ENCODE data around the gene PLEKHG4. TPM values are rescaled to one million over a fixed set of nuclear protein-coding genes. Genes with fewer than 3 reads are reported as not detected.

Gene PLEKHG4
- total RNA-seq, 1 experiment from 2014 or later, result 38.5 TPM

DNA sequence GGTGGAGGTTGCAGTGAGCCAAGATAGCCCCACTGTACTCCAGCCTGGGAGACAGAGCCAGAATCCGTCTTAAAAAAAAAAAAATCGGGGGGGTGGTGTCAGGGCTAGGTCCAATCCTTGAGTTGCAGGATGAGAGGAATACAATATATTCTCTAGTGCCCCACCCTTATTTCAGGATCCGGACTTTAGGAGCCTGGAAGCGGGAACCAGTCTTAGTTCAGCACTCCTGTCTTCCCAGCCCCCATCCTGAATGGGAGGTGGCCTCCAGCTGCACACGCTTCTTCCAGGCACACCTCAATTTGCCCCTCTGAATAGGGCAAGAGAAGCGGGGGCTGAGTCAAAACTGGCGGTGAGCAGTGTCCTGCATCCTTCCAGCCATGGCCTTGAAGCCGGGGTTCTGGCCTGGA is 33.7 kb upstream of the PLEKHG4 start (continued):
- TF ChIP-seq, protein P1, sequence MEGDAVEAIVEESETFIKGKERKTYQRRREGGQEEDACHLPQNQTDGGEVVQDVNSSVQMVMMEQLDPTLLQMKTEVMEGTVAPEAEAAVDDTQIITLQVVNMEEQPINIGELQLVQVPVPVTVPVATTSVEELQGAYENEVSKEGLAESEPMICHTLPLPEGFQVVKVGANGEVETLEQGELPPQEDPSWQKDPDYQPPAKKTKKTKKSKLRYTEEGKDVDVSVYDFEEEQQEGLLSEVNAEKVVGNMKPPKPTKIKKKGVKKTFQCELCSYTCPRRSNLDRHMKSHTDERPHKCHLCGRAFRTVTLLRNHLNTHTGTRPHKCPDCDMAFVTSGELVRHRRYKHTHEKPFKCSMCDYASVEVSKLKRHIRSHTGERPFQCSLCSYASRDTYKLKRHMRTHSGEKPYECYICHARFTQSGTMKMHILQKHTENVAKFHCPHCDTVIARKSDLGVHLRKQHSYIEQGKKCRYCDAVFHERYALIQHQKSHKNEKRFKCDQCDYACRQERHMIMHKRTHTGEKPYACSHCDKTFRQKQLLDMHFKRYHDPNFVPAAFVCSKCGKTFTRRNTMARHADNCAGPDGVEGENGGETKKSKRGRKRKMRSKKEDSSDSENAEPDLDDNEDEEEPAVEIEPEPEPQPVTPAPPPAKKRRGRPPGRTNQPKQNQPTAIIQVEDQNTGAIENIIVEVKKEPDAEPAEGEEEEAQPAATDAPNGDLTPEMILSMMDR (IDR thresholded peaks at IDR 0.05 in 2 of 3, conservative IDR thresholded peaks at IDR 0.05 in 1 of 3; ENCODE audit: borderline replicate concordance in 1 of 3, insufficient read depth in 1 of 3, low read depth in 2 of 3, low read length in 2 of 3), result no peak
- TF ChIP-seq SP1 (IDR thresholded peaks at IDR 0.05; ENCODE audit: low read depth) (no peak), ELF1 (IDR thresholded peaks at IDR 0.05; ENCODE audit: borderline replicate concordance, low read depth) (no peak), SRF (IDR thresholded peaks at IDR 0.05; ENCODE audit: low read depth) (no peak)

DNA sequence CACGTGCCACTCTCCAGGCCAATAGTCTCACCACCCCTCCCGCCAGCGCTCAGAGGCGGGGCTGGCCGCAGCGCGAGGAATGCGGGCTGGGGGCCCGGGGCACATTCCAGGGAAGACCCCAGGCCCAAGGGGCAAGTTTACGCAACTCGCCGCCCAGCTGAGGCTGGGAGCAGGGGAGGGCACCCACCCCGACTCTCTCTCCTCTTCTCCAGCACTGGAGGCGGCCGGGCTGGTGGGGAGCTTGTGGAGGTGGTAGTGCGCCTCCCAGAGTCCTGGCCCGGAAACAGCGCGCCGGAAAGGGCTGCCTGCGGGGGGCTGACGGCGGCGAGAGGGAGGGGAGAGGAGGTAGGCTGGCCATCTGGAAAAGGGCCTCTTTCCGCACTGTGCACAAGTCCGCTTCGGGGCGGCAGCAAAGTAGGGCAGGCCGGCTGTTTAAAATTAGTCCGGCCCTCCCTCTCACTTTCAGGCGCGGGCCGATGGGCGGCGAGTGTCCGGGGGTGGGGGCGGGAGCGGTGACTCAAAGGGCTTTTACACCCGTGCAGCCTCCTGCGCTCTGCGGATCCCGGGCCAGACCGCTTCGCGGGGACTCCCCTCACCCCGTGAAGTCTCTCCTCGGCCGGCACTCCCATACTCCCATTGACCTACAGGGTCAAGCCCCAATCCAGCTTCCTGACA is 33.1 kb upstream of the PLEKHG4 start:
- ChIA-PET POLR2A (interaction anchor here (0.6 to 2.7 kb wide), 12 partner anchors 8 to 136 kb away, joined by 3 to 13 read pairs (median 4); partner anchors contain the start of gene TMEM208), CTCF (interaction anchor here (0.6 to 4.4 kb wide), 15 partner anchors 10 to 285 kb away, joined by 3 to 17 read pairs (median 4); partner anchors contain the start of genes ATP6V0D1, CES3, ELMO3 and FBXL8), RAD21 (ENCODE audit: low non-redundant PET in 1 of 2, low total read pairs in 2 of 2, uncharacterized antibody in 2 of 2, unreplicated experiment in 2 of 2) (interaction anchor here (0.6 to 1.6 kb wide), 4 partner anchors 19 to 170 kb away, joined by 3 to 6 read pairs (median 4); partner anchors contain the start of genes TMEM208 (in 1 of the 2) and ZDHHC1 (in 1 of the 2))
- H3K9me3 ChIP-seq (ENCODE audit: control insufficient read depth in 1 of 2, insufficient read depth in 1 of 2, low read depth in 1 of 2, low read length in 2 of 2), result no peaks in the 10 kb centered on the region
- no peaks in the 10 kb centered on the region for H4K20me1 ChIP-seq (ENCODE audit: insufficient read depth)
- H3K9ac ChIP-seq (ENCODE audit: low read length), result peak overlapping the region; percentile 87
- H3K9me2 ChIP-seq (ENCODE audit: insufficient read depth), result no peaks in the 10 kb centered on the region
- intact Hi-C loops (cut with micrococcal nuclease), result loop anchor here (2.0 to 5.0 kb wide), 2 partner anchors 31 to 171 kb away; partner anchors contain the start of gene ZDHHC1
- H3K27me3 ChIP-seq (ENCODE audit: insufficient read depth, low read length), result no peaks in the 10 kb centered on the region
- peak overlapping the region; percentile 94 for H3K4me2 ChIP-seq (ENCODE audit: low read length)
- peak; percentile 53 for DNase-seq (ENCODE audit: low read depth, low spot score)
- H3K4me3 ChIP-seq (replicated peaks in 1 of 2; ENCODE audit: low read depth in 1 of 2, low read length in 2 of 2), result peak overlapping the region; percentile 71 to 92
- H3K79me2 ChIP-seq (ENCODE audit: insufficient read depth, low read length), result peaks cover 49% of the 10 kb centered on the region
- H3K27ac ChIP-seq (ENCODE audit: low read depth, low read length), result peak overlapping the region; percentile 92
- peak; percentile 50 for ATAC-seq
- H3K36me3 ChIP-seq (ENCODE audit: control insufficient read depth in 1 of 2, insufficient read depth in 2 of 2, low read length in 2 of 2), result no peaks in the 10 kb centered on the region
- H2AFZ ChIP-seq (ENCODE audit: low read depth, low read length, poor library complexity, severe bottlenecking), result no peak overlapping the region
- no TSS peak for BruUV-seq (replicated peaks)
- H3K4me1 ChIP-seq (ENCODE audit: control insufficient read depth in 1 of 2, insufficient read depth in 2 of 2, low read length in 2 of 2), result peaks cover 48 to 76% of the 10 kb centered on the region in 2 experiments
- TF ChIP-seq ZFX (IDR thresholded peaks at IDR 0.05) (peak; percentile 37; the same call in 1 of the 2 replicates), ELF1 (IDR thresholded peaks at IDR 0.05; ENCODE audit: borderline replicate concordance, low read depth) (no peak), FOSL1 (IDR thresholded peaks at IDR 0.05; ENCODE audit: low read depth) (no peak), CBX3 (IDR thresholded peaks at IDR 0.05; ENCODE audit: low read depth) (no peak), SP1 (IDR thresholded peaks at IDR 0.05; ENCODE audit: low read depth) (no peak), RAD21 (IDR thresholded peaks at IDR 0.05; ENCODE audit: low read depth) (no peak), POLR2A (IDR thresholded peaks at IDR 0.05; ENCODE audit: borderline replicate concordance, extremely low read depth, insufficient read depth, insufficient read length) (no peak), ZNF274 (IDR thresholded peaks at IDR 0.05; ENCODE audit: low read depth, low read length) (no peak), EZH2phosphoT487 (IDR thresholded peaks at IDR 0.05; ENCODE audit: borderline replicate concordance) (no peak), JUND (IDR thresholded peaks at IDR 0.05) (no peak), YY1 (IDR thresholded peaks at IDR 0.05; ENCODE audit: extremely low read depth, insufficient replicate concordance, low read depth, low read length) (no peak), SRF (IDR thresholded peaks at IDR 0.05; ENCODE audit: low read depth) (no peak)
- TF ChIP-seq, protein P2, sequence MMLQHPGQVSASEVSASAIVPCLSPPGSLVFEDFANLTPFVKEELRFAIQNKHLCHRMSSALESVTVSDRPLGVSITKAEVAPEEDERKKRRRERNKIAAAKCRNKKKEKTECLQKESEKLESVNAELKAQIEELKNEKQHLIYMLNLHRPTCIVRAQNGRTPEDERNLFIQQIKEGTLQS (IDR thresholded peaks at IDR 0.05), result no peak
- TF ChIP-seq, protein P1 (IDR thresholded peaks at IDR 0.05 in 2 of 3, conservative IDR thresholded peaks at IDR 0.05 in 1 of 3; ENCODE audit: borderline replicate concordance in 1 of 3, insufficient read depth in 1 of 3, low read depth in 2 of 3, low read length in 2 of 3), result peak in 2 of 3 experiments; percentile 36 to 53; a peak in 4 of 6 replicates
- TF ChIP-seq, protein P3, sequence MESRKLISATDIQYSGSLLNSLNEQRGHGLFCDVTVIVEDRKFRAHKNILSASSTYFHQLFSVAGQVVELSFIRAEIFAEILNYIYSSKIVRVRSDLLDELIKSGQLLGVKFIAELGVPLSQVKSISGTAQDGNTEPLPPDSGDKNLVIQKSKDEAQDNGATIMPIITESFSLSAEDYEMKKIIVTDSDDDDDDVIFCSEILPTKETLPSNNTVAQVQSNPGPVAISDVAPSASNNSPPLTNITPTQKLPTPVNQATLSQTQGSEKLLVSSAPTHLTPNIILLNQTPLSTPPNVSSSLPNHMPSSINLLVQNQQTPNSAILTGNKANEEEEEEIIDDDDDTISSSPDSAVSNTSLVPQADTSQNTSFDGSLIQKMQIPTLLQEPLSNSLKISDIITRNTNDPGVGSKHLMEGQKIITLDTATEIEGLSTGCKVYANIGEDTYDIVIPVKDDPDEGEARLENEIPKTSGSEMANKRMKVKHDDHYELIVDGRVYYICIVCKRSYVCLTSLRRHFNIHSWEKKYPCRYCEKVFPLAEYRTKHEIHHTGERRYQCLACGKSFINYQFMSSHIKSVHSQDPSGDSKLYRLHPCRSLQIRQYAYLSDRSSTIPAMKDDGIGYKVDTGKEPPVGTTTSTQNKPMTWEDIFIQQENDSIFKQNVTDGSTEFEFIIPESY (IDR thresholded peaks at IDR 0.05; ENCODE audit: extremely low read depth, insufficient replicate concordance, low read length), result no peak
- TF ChIP-seq, protein P4, sequence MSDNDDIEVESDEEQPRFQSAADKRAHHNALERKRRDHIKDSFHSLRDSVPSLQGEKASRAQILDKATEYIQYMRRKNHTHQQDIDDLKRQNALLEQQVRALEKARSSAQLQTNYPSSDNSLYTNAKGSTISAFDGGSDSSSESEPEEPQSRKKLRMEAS (IDR thresholded peaks at IDR 0.05), result no peak

All from HCT116 (cell line).